Vagina (tissue), 2 donors: ENCODE measurements around the gene STIM1. TPM values are rescaled to one million over a fixed set of nuclear protein-coding genes. Genes with fewer than 3 reads are reported as not detected.

Experiments used
- DNase-seq, 2 donors: peaks; one replicate each; pipeline ENCODE4 v3.0.0-alpha.2; 2017; ENCODE audit errors: extremely low spot score in 2 of 2
- H3K27ac ChIP-seq: fragments of 200-600 bp; sonication (generic); one replicate; pipeline ENCODE4 v1.5.1; 2019
- H3K27me3 ChIP-seq: fragments of 200-600 bp; sonication (generic); one replicate; pipeline ENCODE4 v1.5.1; 2019
- H3K36me3 ChIP-seq, 2 donors: fragments of 200-600 bp; sonication (generic); one replicate each; pipeline ENCODE4 v1.5.1; 2017 to 2019
- H3K4me1 ChIP-seq: fragments of 200-600 bp; sonication (generic); one replicate; pipeline ENCODE4 v1.5.1; 2019
- H3K4me3 ChIP-seq, 2 donors: fragments of 200-600 bp; sonication (generic); 1 replicate in 1 of 2; 2 replicates in 1 of 2; pipeline ENCODE4 v1.5.1; 2016 to 2019
- H3K9me3 ChIP-seq: fragments of 200-600 bp; sonication (generic); one replicate; pipeline ENCODE4 v1.5.1; 2019
- POLR2A ChIP-seq, 2 donors: fragments of 450-650 bp; IDR thresholded peaks; one replicate each; pipeline ENCODE4 v1.6.1; 2017; ENCODE audit warnings: antibody characterized with exemption in 2 of 2, mild to moderate bottlenecking in 2 of 2, moderate library complexity in 2 of 2
- POLR2AphosphoS5 ChIP-seq, 2 donors: sonication (generic); formaldehyde crosslinking; IDR thresholded peaks; one replicate each; pipeline ENCODE4 v1.9.0; 2017; ENCODE audit warnings: antibody characterized with exemption in 2 of 2, mild to moderate bottlenecking in 2 of 2, low read depth in 1 of 2; ENCODE audit not compliant: insufficient read depth in 1 of 2
- intact Hi-C: fragments of 100-400 bp; cut with DNase I; formaldehyde crosslinking; loops from one replicate; pipeline ENCODE4 v1.15.1; 2023
- total RNA-seq: library from RNA; depleted of rRNA; stranded (reverse); fragments of >200 nt; gene quantifications from one replicate; pipeline ENCODE4 v1.2.3, GENCODE V29; 2016
- TF ChIP-seq, protein P1 (sequence below), 3 experiments: fragments of 450-650 bp in 2 of 3; fragments of 200-600 bp in 1 of 3; sonication (generic) in 1 of 3; IDR thresholded peaks; one replicate each; pipeline ENCODE4 v1.5.1; 2017 to 2019; ENCODE audit warnings: antibody characterized with exemption in 3 of 3, mild to moderate bottlenecking in 2 of 3, moderate library complexity in 2 of 3

The STIM1 gene
- total RNA-seq, 1 donor from 2014 or later = 68.8 TPM

DNA sequence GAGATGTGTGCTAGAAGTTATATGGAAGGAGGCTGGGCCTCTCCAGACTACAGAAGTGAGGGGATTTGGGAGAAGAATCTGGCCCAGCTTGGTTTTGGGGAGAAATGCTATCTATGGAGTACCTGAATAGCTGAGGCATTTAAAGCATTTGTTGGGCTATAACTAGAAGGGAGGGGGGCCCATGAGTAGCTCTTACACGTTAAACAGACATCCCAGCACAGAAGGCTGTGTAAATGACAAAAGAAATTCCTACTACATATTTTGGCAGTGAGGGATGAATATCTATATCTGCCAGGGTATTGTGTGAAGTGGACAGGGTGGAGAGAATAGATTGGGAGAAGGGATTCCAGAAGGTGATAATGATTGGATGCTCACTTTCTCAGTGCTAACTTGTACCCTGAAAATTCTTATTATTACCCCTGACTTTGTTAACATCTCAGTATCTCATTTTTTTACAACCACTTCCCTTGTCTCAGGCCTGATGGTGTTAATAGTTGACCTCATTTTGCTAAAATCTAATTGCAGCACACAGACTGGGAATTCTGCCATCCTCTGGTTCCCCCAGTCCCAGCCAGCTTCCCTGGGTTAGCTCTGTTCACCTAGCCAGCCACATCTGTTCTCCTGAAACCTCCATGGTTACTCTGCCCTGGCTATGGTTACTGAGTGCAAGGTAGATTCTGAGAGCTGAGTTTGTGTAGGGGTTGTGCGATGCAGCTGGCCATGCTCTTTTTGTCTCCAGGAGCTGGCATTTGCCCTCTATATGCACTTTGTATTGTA is 210.3 kb downstream of the STIM1 start:
- no peak for TF ChIP-seq POLR2AphosphoS5 (IDR thresholded peaks at IDR 0.05; ENCODE audit: insufficient read depth in 1 of 2, low read depth in 1 of 2)
- TF ChIP-seq, protein P1, sequence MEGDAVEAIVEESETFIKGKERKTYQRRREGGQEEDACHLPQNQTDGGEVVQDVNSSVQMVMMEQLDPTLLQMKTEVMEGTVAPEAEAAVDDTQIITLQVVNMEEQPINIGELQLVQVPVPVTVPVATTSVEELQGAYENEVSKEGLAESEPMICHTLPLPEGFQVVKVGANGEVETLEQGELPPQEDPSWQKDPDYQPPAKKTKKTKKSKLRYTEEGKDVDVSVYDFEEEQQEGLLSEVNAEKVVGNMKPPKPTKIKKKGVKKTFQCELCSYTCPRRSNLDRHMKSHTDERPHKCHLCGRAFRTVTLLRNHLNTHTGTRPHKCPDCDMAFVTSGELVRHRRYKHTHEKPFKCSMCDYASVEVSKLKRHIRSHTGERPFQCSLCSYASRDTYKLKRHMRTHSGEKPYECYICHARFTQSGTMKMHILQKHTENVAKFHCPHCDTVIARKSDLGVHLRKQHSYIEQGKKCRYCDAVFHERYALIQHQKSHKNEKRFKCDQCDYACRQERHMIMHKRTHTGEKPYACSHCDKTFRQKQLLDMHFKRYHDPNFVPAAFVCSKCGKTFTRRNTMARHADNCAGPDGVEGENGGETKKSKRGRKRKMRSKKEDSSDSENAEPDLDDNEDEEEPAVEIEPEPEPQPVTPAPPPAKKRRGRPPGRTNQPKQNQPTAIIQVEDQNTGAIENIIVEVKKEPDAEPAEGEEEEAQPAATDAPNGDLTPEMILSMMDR (IDR thresholded peaks at IDR 0.05) = no peak
- no peak for TF ChIP-seq POLR2A (IDR thresholded peaks at IDR 0.05)
- intact Hi-C loops = no loop called here
- DNase-seq = no peak
- H3K4me1 ChIP-seq = peaks cover 31% of the 10 kb centered on the region
- no peaks in the 10 kb centered on the region for H3K9me3 ChIP-seq
- no peak overlapping the region for H3K4me3 ChIP-seq
- H3K27ac ChIP-seq = no peak overlapping the region
- peaks cover 0 to 5% of the 10 kb centered on the region in 2 donors for H3K36me3 ChIP-seq
- H3K27me3 ChIP-seq = no peaks in the 10 kb centered on the region

DNA sequence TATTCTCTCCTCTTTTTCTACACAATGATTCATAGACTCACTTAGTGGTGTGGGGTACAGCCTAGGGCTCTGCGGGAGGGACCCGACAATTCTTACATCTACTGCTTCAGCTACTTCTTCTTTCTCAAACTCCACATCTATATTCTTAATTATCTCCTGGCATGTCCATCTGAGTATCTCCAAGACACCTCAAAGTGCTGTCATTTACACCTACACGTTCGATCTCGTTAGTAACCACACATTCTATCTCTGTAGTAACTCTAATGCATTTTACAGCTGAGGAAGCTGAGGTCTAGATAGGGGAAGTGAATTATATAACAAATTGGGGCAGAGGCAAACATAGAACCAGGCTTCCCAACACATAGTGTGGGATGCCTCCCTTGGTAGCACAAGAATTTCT is 211.4 kb downstream of the STIM1 start:
- Histone ChIP-seq H3K9me3 (no peaks in the 10 kb centered on the region), H3K4me3 (no peak overlapping the region), H3K27ac (no peak overlapping the region), H3K4me1 (peaks cover 33% of the 10 kb centered on the region), H3K36me3 (no peaks in the 10 kb centered on the region), H3K27me3 (no peaks in the 10 kb centered on the region)
- DNase-seq = no peak
- intact Hi-C loops = no loop called here
- TF ChIP-seq, protein P1 (IDR thresholded peaks at IDR 0.05) = no peak
- TF ChIP-seq POLR2A (IDR thresholded peaks at IDR 0.05) = no peak
- TF ChIP-seq POLR2AphosphoS5 (IDR thresholded peaks at IDR 0.05; ENCODE audit: insufficient read depth in 1 of 2, low read depth in 1 of 2) = no peak

DNA sequence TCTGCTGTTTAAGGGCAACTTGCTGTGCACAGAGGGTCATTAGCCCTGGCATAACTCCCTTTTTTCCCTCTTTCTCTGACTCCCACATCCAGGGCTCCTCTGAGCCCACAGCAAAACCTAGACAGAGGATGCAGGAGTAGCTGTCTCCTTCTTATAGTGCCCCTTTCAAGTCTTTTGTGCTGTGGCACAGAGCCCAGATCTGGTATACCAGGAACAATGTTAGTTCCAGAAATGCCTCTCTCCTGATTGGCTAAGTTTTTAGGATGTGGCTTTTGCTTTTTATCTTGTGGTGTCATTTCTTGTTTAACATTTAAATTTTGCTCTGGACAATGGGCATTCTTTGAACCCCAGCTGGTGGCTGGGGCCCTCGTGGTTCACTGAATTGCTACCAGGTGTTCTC is 213.5 kb downstream of the STIM1 start:
- H3K9me3 ChIP-seq = no peaks in the 10 kb centered on the region
- TF ChIP-seq POLR2A (IDR thresholded peaks at IDR 0.05) (no peak), POLR2AphosphoS5 (IDR thresholded peaks at IDR 0.05; ENCODE audit: insufficient read depth in 1 of 2, low read depth in 1 of 2) (no peak)
- TF ChIP-seq, protein P1 (IDR thresholded peaks at IDR 0.05) = no peak
- no peaks in the 10 kb centered on the region for H3K27me3 ChIP-seq
- no peaks in the 10 kb centered on the region for H3K36me3 ChIP-seq
- peaks cover 36% of the 10 kb centered on the region for H3K4me1 ChIP-seq
- no peak for DNase-seq
- H3K4me3 ChIP-seq = no peak overlapping the region
- intact Hi-C loops = no loop called here
- no peak overlapping the region for H3K27ac ChIP-seq

DNA sequence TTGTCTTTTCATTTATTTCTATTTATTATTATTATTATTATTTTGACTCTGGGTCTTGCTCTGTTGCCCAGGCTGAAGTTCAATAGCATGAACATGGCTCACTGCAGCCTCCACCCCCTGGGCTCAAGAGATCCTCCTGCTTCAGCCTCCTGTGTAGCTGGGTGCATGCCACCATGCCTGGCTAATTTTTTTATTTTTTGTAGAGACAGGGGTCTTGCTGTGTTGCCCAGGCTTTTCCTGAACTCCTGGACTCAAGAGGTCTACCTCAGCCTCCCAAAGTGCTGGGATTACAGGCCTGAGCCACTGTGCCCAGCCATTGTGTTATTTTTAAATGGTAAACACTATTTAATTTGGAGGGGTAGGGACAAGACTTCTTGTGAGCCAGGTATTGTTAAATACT is 215.9 kb downstream of the STIM1 start:
- Histone ChIP-seq H3K36me3 (peaks cover 0 to 6% of the 10 kb centered on the region in 2 donors), H3K4me3 (no peak overlapping the region), H3K27me3 (no peaks in the 10 kb centered on the region), H3K27ac (no peak overlapping the region), H3K4me1 (peaks cover 18% of the 10 kb centered on the region), H3K9me3 (no peaks in the 10 kb centered on the region)
- intact Hi-C loops = no loop called here
- TF ChIP-seq, protein P1 (IDR thresholded peaks at IDR 0.05) = no peak
- DNase-seq = no peak

DNA sequence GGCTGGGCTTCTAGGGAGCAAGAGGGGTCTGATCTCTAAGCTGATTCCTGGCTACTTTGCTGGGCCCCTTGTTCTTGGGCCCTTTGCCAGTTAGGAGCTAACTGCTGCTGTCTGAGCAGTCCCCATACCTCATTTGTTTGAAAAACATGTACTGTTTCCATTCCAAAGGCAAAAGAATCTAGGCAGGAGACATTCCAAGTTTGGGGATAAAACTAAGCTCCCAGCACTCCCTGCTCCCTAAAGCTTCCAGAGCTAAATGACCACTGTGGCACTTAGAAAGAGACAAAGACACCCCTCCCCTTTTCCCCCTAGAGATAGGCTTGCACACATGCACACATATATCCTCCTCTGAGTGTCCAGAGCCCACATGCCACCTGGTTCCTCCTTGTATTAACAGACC is 216.4 kb downstream of the STIM1 start:
- Histone ChIP-seq H3K4me3 (no peak overlapping the region), H3K27me3 (no peaks in the 10 kb centered on the region), H3K27ac (peak overlapping the region; percentile 13), H3K9me3 (no peaks in the 10 kb centered on the region), H3K36me3 (peaks cover 0 to 6% of the 10 kb centered on the region in 2 donors), H3K4me1 (peaks cover 17% of the 10 kb centered on the region)
- intact Hi-C loops = loop anchor here (2.0 kb wide), 1 partner anchor 223 kb away; no protein-coding TSS in a partner anchor
- TF ChIP-seq, protein P1 (IDR thresholded peaks at IDR 0.05) = no peak
- TF ChIP-seq POLR2AphosphoS5 (IDR thresholded peaks at IDR 0.05; ENCODE audit: insufficient read depth in 1 of 2, low read depth in 1 of 2) (no peak), POLR2A (IDR thresholded peaks at IDR 0.05) (no peak)
- no peak for DNase-seq
